NB4 (cell line): ENCODE results near the gene U2SURP.

ENCODE experiments used
- DNase-seq: peaks from one replicate; pipeline ENCODE4 v3.0.0; 2010; ENCODE audit warnings: low read depth
- H3K4me3 ChIP-seq: one replicate; pipeline ENCODE4 v1.5.1; 2011; ENCODE audit warnings: mild to moderate bottlenecking, low read depth, low read length, moderate library complexity
- MYC ChIP-seq: IDR thresholded peaks from 2 replicates; pipeline ENCODE4 v1.6.1; 2011; ENCODE audit warnings: low read depth, low read length
- POLR2A ChIP-seq: IDR thresholded peaks from 2 replicates; pipeline ENCODE4 v1.6.1; 2011; ENCODE audit warnings: mild to moderate bottlenecking; ENCODE audit not compliant: insufficient read length; ENCODE audit errors: extremely low read depth
- TF ChIP-seq, protein P1 (sequence below): IDR thresholded peaks from 2 replicates; pipeline ENCODE4 v1.6.1; 2011; ENCODE audit warnings: low read depth, low read length
- TF ChIP-seq, protein P2 (sequence below): IDR thresholded peaks from one replicate; pipeline ENCODE4 v1.5.1; 2012; ENCODE audit warnings: low read depth, low read length

Gene U2SURP

DNA sequence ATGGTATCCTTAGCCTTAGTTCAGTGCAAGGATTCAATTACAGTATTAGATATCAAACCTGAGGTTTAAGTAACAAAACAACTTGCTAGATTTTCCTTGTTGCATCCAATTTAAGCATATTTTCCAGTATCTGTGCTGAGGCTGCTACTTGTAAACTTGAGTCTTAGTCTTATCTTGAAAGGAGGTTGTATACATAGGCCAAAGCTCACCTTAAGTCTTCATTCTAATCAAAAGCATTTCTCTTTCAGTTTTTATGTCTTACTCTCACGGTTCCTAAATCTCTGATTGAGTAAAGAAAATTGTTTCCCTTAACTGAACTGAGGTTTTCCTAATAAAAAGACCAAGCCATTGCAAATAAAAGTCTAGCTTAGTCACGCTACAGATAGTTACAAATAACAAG, 52.6 kb downstream of the U2SURP start:
- TF ChIP-seq MYC (no peak), POLR2A (no peak)
- TF ChIP-seq, protein P1, sequence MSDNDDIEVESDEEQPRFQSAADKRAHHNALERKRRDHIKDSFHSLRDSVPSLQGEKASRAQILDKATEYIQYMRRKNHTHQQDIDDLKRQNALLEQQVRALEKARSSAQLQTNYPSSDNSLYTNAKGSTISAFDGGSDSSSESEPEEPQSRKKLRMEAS = no peak
- TF ChIP-seq, protein P2, sequence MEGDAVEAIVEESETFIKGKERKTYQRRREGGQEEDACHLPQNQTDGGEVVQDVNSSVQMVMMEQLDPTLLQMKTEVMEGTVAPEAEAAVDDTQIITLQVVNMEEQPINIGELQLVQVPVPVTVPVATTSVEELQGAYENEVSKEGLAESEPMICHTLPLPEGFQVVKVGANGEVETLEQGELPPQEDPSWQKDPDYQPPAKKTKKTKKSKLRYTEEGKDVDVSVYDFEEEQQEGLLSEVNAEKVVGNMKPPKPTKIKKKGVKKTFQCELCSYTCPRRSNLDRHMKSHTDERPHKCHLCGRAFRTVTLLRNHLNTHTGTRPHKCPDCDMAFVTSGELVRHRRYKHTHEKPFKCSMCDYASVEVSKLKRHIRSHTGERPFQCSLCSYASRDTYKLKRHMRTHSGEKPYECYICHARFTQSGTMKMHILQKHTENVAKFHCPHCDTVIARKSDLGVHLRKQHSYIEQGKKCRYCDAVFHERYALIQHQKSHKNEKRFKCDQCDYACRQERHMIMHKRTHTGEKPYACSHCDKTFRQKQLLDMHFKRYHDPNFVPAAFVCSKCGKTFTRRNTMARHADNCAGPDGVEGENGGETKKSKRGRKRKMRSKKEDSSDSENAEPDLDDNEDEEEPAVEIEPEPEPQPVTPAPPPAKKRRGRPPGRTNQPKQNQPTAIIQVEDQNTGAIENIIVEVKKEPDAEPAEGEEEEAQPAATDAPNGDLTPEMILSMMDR = no peak
- H3K4me3 ChIP-seq = no peak overlapping the region
- DNase-seq = no peak

DNA sequence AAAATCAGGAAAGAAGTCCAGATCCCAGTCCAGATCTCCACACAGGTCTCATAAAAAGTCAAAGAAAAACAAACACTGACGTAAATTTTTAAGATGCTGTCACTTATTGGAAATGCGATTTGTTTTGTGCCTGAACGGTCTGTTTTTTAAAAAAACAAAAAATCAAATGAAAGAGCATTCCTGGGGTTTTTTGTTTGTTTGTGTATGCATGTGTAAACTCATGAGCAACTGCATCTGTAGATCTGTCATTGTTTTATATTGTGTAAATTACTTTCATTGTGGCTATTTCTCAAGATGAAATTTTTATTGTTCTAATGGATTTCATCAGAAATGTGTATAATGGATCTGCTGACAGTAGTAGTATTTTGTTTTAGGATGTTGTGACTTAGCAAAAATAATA, 55.0 kb downstream of the U2SURP start:
- H3K4me3 ChIP-seq = no peak overlapping the region
- no peak for DNase-seq
- TF ChIP-seq MYC (no peak), POLR2A (no peak)
- TF ChIP-seq, protein P1 = no peak
- TF ChIP-seq, protein P2 = no peak

DNA sequence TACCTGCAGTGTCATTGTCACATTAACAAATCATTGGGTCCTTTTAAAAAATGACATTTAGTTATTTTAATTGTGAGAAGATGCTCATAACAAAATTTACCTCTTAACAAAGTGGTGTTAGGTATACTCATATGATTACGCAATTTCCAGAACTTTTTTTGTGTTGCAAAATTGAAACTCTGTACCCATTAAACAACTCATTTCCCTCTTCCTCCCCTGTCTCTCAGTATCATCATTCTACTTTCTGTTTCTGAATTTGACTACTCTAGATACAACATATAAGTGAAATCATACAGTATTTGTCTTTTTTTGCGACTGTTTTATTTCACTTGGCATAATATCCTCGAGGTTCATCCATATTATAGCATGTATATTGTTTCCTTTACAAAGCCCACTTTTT, 59.5 kb downstream of the U2SURP start:
- TF ChIP-seq, protein P1 = no peak
- DNase-seq = peak; percentile 43
- H3K4me3 ChIP-seq = no peak overlapping the region

DNA sequence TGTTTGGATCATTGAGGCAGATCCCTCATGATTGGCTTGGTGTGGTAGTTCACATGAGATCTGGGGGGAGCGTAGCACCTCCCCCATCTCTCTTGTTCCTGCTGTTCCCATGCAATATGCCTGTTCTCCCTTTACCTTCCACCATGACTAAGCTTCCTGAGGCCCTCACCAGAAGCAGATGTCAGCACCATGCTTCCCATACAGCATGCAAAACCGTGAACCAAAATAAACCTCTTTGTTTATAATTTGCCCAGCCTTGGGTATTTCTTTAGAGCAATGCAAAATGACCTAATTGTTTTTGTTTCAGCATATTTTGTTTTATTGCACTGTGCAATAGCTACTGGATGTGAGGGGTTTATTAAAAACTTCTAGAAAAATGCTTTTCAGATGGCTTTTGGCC, 61.6 kb downstream of the U2SURP start:
- H3K4me3 ChIP-seq = no peak overlapping the region
- TF ChIP-seq, protein P2 = no peak
- TF ChIP-seq, protein P1 = no peak
- no peak for TF ChIP-seq POLR2A
- no peak for TF ChIP-seq MYC
- no peak for DNase-seq

DNA sequence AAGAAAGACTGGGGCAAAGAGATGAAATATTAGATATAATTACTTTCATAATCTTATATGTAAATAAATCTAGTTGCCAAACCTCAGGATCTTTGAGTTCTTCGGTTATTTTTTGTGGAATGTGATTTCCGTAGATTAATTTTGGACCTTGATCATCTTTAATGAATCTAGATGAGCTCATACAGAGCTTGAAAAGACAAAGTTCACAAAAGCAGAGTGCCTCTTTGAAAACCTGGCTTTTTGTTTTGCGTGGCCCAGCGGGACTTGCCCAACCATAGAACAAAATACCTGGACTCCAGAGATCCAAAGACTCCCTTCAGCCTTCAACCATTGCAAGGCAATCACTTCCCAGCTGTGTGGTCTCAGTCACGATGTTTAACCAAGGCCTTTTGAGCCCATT, 63.4 kb downstream of the U2SURP start:
- TF ChIP-seq POLR2A = no peak
- no peak for TF ChIP-seq MYC
- TF ChIP-seq, protein P1 = no peak
- TF ChIP-seq, protein P2 = no peak
- no peak overlapping the region for H3K4me3 ChIP-seq
- DNase-seq = no peak

DNA sequence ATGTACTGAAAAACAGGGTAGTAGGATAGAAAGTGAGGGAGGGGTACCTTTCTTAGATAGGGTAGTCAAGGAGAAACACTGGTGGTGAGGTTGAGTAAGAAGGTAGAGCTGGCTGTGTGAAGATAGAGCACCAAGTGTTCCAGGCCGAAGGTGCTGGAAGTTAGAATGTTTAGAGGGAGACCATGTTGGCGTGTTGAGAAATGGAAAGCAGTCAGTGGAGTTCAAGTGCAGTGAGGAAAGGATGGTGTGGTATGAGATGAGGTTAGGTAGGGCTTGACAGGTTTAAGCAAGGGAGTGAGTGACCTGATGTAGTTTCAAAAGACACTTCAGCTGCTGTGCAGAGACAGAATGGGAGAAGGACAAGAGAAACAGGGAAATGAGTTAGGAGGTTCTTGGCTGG, 64.0 kb downstream of the U2SURP start:
- H3K4me3 ChIP-seq = no peak overlapping the region
- TF ChIP-seq, protein P1 = no peak
- TF ChIP-seq MYC (no peak), POLR2A (no peak)
- TF ChIP-seq, protein P2 = no peak
- DNase-seq = no peak
